Measurements from ENCODE around the gene HEATR3. TPM values are rescaled to one million over a fixed set of nuclear protein-coding genes. Genes with fewer than 3 reads are reported as not detected.

HEATR3 gene
- total RNA-seq, 1 experiment from 2014 or later, result 28.0 TPM

DNA sequence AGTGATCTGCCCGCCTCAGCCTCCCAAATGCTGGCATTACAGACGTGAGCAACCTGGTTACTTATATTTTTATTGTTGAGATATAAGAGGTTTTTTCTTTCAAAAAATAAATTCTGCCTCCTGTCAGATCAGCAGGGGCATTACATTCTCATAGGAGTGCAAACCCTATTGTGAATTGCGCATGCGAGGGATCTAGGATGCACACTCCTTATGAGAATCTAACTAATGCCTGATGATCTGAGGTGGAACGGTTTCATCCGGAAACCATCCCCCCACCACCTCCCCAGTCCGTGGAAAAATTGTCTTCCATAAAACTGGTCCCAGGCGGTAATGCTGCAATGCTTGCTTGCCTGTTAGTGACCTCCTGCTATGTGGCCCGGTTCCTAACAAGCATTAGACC is 48.2 kb upstream of the HEATR3 start (continued):
- TF ChIP-seq PRDM15 (CRISPR knock-in tag; IDR thresholded peaks at IDR 0.05) (no peak), SOX15 (CRISPR knock-in tag; IDR thresholded peaks at IDR 0.05) (no peak), JAZF1 (CRISPR knock-in tag; IDR thresholded peaks at IDR 0.05) (no peak), TCF7 (CRISPR knock-in tag; IDR thresholded peaks at IDR 0.05; ENCODE audit: low read depth) (no peak), ZNF232 (CRISPR knock-in tag; IDR thresholded peaks at IDR 0.05) (no peak), ZNF396 (CRISPR knock-in tag; IDR thresholded peaks at IDR 0.05; ENCODE audit: borderline replicate concordance) (no peak), OVOL2 (CRISPR knock-in tag; IDR thresholded peaks at IDR 0.05; ENCODE audit: borderline replicate concordance) (no peak)
- TF ChIP-seq, protein P1, sequence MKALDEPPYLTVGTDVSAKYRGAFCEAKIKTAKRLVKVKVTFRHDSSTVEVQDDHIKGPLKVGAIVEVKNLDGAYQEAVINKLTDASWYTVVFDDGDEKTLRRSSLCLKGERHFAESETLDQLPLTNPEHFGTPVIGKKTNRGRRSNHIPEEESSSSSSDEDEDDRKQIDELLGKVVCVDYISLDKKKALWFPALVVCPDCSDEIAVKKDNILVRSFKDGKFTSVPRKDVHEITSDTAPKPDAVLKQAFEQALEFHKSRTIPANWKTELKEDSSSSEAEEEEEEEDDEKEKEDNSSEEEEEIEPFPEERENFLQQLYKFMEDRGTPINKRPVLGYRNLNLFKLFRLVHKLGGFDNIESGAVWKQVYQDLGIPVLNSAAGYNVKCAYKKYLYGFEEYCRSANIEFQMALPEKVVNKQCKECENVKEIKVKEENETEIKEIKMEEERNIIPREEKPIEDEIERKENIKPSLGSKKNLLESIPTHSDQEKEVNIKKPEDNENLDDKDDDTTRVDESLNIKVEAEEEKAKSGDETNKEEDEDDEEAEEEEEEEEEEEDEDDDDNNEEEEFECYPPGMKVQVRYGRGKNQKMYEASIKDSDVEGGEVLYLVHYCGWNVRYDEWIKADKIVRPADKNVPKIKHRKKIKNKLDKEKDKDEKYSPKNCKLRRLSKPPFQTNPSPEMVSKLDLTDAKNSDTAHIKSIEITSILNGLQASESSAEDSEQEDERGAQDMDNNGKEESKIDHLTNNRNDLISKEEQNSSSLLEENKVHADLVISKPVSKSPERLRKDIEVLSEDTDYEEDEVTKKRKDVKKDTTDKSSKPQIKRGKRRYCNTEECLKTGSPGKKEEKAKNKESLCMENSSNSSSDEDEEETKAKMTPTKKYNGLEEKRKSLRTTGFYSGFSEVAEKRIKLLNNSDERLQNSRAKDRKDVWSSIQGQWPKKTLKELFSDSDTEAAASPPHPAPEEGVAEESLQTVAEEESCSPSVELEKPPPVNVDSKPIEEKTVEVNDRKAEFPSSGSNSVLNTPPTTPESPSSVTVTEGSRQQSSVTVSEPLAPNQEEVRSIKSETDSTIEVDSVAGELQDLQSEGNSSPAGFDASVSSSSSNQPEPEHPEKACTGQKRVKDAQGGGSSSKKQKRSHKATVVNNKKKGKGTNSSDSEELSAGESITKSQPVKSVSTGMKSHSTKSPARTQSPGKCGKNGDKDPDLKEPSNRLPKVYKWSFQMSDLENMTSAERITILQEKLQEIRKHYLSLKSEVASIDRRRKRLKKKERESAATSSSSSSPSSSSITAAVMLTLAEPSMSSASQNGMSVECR (CRISPR knock-in tag; IDR thresholded peaks at IDR 0.05; ENCODE audit: borderline replicate concordance), result no peak
- TF ChIP-seq, protein P2, sequence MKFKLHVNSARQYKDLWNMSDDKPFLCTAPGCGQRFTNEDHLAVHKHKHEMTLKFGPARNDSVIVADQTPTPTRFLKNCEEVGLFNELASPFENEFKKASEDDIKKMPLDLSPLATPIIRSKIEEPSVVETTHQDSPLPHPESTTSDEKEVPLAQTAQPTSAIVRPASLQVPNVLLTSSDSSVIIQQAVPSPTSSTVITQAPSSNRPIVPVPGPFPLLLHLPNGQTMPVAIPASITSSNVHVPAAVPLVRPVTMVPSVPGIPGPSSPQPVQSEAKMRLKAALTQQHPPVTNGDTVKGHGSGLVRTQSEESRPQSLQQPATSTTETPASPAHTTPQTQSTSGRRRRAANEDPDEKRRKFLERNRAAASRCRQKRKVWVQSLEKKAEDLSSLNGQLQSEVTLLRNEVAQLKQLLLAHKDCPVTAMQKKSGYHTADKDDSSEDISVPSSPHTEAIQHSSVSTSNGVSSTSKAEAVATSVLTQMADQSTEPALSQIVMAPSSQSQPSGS (CRISPR knock-in tag; IDR thresholded peaks at IDR 0.05; ENCODE audit: borderline replicate concordance, low read depth), result no peak
- TF ChIP-seq, protein P3, sequence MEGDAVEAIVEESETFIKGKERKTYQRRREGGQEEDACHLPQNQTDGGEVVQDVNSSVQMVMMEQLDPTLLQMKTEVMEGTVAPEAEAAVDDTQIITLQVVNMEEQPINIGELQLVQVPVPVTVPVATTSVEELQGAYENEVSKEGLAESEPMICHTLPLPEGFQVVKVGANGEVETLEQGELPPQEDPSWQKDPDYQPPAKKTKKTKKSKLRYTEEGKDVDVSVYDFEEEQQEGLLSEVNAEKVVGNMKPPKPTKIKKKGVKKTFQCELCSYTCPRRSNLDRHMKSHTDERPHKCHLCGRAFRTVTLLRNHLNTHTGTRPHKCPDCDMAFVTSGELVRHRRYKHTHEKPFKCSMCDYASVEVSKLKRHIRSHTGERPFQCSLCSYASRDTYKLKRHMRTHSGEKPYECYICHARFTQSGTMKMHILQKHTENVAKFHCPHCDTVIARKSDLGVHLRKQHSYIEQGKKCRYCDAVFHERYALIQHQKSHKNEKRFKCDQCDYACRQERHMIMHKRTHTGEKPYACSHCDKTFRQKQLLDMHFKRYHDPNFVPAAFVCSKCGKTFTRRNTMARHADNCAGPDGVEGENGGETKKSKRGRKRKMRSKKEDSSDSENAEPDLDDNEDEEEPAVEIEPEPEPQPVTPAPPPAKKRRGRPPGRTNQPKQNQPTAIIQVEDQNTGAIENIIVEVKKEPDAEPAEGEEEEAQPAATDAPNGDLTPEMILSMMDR (IDR thresholded peaks at IDR 0.05), result no peak
- TF ChIP-seq, protein P4, sequence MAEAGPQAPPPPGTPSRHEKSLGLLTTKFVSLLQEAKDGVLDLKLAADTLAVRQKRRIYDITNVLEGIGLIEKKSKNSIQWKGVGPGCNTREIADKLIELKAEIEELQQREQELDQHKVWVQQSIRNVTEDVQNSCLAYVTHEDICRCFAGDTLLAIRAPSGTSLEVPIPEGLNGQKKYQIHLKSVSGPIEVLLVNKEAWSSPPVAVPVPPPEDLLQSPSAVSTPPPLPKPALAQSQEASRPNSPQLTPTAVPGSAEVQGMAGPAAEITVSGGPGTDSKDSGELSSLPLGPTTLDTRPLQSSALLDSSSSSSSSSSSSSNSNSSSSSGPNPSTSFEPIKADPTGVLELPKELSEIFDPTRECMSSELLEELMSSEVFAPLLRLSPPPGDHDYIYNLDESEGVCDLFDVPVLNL (CRISPR knock-in tag; IDR thresholded peaks at IDR 0.05; ENCODE audit: borderline replicate concordance, low read depth), result no peak
- TF ChIP-seq, protein P5, sequence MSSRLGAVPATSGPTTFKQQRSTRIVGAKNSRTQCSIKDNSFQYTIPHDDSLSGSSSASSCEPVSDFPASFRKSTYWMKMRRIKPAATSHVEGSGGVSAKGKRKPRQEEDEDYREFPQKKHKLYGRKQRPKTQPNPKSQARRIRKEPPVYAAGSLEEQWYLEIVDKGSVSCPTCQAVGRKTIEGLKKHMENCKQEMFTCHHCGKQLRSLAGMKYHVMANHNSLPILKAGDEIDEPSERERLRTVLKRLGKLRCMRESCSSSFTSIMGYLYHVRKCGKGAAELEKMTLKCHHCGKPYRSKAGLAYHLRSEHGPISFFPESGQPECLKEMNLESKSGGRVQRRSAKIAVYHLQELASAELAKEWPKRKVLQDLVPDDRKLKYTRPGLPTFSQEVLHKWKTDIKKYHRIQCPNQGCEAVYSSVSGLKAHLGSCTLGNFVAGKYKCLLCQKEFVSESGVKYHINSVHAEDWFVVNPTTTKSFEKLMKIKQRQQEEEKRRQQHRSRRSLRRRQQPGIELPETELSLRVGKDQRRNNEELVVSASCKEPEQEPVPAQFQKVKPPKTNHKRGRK (CRISPR knock-in tag; IDR thresholded peaks at IDR 0.05; ENCODE audit: borderline replicate concordance), result no peak
